SIG-M5 treated with dmso at 0.1 percent for 504 hours (cell line): ENCODE results near the gene STX10.
"Not testable (repeated sequence)": the region's sequence is repeated elsewhere in the genome, so short reads cannot be mapped to it uniquely, and the experiment has no call there.

Experiments
- DNase-seq: peaks from one replicate; lab custom pipeline; 2025; ENCODE audit not compliant: unreplicated experiment; lab: John Stamatoyannopoulos, UW

The STX10 gene

DNA sequence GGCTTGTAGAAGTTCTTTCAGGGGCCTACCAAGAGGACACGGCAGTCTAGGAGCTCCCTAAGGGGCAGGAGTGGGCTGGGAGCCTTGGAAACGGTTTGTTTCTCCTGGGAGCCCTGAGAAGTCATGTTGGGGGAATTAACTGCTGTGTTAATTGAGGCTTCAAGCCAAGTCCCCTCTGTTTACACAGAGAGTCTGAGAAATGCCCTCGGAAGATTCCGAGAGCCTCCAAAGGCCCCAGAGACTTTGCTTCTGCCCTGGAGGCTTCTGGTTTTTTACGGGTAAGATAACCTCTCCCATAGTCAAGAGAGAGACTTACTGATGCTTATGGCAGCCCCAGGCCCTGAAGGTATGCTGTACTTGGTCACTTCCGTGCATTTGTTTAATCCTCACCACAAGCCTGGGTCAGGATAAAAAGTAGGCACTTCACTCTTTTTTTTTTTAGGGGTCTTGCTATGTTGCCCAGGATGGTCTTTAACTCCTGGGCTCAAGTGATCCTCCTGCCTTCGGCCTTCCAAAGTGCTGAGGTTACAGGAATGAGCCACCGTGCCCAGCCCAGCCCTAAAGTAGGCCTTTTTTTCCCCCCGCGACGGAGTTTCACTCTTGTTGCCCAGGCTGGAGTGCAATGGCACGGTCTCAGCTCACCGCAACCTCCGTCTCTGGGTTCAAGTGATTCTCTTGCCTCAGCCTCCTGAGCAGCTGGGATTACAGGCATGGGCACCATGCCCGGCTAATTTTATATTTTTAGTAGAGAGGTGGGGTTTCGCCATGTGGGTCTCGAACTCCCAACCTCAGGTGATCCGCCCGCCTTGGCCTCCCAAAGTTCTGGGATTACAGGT, 15.2 kb upstream of the STX10 start:
- no peak for DNase-seq

DNA sequence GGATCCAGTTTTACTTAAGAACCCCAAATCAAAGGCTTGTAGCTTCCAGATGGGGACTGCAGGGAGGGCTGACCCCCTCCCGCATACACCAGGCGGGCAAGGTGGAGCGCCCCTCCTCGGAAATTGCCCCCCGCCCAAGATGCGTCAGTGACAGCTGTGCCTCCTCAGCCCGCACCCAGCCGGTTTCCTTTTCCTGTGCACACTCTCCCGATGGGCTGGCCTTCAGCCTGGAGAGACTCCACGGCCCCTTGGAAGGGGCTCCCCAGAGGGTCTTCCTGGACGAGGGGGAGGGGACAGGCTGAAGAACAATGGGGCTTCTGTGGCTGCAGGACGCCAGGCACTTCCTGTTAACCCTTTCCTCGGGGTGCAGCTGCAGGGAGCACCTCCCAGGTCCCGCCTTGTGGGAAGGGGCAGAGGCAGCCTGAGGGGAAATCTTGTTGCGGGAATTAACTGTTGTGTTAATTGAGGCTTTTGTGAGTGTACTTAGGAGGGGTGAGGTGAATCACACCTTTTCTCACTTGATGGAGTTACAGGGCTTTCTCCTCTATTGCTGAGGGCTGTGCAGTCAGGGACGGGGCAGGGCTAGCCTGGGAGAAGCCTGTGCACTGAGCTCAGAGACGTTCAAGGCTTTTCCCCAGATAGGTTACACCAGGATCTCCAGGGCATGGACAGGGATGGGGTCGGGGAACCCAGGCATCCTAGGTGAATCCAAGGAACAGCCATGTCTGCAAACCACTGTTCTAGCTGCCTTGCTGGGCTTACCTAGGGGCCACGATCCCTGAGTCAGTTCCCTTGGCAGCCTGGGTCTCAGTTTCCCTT, 14.4 kb upstream of the STX10 start:
- DNase-seq, result no peak

DNA sequence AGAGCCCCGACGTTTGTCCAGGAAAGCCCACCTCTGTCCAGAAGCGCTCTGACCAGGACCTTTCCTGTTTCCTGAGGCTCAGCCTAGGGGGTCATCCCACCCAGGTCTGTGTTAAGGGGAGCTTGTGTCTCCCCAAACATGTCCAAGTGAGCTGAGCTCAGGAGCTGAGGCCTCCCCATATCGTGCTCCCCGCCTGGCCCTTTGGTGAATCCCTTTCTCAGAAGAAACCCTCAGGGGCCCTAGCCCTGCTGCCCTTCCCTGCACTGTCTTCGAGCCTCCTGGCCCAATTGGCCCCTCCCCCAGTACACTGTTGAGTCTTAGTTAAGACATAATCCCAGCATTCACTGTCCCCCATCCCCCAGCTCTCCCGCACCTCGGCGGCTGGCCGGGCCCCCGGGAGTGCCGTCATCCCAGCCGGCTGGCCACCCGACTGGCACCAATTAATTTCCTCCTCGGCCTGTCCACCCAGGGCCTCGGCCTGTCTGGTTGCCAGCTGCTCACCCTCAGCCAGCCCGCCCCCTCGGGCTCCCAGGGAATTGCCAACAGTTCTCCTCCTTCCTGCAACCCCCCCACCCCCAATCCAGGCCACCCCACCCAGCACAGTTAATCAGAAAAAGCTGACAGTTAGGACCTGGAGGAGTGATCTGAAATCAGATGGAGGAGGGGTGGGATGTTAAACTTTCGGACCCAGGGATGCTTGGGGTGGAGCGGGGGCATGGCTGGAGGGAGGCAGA, 13.6 kb upstream of the STX10 start:
- DNase-seq, result no peak

DNA sequence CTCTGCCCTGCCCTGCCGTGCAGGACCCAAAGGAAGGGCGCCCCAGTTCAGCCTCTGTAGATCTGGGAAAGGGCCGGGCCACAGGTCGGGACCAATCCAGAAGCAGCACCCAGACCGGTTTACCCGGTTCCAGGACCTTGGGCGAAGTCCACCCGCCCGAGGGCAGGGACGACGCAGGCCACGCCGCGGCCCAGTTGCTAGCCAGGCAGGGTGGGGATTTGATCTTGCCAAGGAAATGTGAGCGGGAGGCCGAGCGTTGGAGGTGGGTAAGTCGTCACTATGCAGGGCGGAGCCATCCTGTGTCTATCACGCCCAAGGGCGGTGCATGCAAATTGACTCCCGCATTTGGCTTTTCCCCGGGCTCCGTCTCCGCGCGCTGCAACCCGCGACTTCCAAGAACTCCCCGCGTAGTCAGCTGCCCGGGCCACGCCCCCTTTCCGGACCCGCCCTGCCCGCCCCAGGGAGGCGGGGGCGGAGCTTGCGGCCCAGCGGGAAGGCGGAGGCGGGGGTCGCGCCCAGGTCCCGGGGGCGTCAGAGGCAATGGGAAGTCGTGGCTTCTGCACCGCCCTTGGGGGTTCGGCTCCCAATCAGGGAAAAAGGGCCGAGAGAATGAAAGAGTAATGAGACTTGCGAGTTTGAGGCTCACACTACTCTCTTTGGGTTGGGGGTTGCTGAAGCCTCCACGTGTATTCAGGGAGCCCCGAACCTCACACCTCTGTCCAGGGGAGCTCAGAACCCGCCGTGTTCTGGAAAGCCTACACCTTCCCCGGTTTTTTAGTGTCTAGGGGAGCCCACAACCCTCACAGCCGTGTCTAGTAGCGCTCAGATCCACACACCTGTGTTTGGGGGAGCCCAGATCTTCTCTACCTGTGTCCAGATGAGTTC, 12.8 kb upstream of the STX10 start:
- peak; percentile 96 for DNase-seq

DNA sequence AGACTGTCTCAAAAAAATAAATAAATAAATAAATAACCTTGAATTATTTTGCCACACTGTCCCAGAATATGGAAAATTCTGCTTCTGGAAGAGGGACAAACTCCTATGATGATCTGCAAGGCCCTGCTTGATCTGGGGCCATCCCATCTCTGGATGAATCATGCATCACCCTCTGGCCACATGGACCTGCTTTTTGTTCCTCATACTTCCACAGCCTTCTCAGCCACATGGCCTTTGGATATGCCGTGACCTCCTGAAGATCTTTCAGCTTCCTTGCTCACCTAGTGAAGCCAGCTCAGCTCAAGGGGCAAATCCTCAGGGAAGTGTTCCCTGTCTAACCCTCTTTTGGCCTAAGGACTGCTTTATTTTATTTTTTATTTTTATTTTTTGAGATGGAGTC, 10.4 kb upstream of the STX10 start:
- no peak for DNase-seq

DNA sequence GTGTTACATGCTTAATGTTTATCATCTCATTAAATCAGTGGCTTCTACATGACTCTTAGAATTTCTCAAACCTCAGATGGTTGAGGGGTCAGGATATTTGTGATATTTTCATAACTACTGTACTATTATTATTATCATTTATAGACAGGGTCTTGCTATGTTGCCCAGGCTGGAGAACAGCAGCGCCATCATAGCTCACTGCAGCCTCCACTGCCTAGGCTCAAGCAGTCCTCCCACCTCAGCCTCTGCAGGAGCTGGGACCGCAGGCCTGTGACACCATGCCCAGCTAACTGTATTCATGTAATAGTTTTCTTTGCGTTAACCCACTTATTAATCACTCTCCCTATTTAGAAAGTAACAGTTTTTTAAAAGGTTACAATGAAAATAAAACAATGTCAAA, 9.5 kb upstream of the STX10 start:
- no peak for DNase-seq

DNA sequence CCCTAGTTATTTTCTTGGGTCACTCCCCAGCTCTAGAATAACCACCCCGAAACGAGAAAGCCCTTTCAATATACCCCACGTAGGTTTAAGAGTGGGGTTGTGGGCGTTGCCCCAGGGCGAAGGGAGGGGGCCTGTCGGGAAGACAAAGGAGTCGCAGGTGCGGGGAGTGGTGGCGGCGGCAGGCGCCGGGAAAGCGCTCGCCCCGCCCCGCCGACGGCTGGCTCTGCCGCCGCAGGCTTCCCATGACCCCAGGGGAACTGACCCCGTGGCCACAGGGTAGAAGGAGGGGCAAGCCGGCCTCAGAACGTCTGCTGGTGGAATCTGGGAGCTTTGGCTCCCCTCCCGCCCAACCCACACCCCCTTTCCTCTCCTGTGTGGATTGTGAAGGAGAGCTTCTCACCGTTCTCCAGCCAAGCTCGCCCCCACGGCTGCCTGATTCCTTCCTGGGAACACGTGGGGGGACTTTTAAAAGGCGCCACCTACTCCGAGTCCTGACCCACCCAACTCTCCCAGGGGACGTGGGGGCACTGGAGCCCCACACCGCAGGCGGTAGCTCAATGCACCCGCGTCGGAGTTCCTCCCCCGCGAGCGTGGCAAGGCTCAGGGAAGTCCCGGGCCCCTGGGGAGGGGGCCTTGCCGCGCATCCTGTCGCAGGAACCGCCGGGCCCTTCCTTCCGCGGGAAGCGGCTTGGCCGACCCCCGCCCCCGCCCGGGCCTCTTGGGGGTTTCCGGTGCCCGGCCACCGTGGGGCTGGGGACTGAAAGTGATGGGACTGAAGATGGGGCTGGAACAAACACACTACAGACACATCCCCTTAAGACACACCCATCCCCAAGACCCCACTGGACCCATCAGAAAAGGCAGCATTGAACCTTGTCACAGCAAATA, 5.5 kb upstream of the STX10 start:
- peak; percentile 75 for DNase-seq

DNA sequence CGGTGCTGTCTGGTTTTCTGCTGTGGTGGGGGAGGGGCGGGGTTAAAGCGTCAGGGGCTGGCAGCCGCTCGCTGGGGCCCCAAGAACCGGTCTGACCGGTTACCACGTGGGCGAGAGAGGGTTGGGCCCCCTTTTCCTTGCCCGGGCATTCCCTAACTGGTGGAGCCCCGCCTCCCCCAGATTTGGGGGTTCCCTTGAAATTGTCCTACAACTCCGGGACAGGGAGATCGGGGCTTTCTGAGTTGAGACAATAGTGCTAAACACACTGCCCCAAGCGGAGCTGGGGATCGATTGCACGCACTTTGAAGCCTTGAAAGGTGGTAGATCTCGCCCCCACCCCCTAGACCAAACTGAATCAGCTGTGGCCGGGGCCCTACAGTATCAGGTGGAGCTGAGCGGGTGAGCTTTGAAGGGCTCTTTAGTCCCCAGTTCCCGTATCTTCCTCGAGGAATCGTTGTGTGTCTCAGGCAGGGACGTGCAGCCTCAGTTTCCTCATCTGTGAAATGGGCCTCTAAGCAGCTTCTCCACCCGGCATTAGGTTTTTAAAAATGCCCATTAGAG, 4.8 kb upstream of the STX10 start:
- peak; percentile 52 for DNase-seq

DNA sequence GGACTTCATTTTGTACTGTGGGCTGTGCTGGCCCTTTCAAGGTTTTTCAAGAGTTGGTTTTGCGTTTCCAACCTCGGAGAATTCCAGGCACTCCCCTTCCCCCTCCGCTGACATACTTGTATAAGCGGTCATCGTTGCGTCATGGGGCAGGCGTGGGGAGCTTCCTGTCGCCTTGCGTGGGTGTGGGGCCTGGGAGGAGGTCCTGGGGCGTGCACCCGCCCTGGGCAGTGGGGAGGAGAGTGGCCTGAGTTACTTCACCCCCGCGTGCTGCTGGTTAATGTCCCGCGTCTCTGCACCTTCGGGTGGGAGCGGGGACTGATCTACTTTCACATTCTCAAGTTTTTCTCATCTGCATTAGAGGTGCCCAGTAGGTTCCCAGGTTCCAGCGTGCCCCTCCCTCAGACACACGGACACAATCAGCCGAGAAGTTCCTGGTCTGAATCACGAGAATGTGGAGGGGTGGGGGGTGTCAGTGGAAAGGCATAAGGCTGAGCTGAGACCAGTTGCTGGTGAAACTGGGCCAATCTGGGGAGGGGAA, 4.1 kb upstream of the STX10 start:
- DNase-seq, result peak; percentile 74

DNA sequence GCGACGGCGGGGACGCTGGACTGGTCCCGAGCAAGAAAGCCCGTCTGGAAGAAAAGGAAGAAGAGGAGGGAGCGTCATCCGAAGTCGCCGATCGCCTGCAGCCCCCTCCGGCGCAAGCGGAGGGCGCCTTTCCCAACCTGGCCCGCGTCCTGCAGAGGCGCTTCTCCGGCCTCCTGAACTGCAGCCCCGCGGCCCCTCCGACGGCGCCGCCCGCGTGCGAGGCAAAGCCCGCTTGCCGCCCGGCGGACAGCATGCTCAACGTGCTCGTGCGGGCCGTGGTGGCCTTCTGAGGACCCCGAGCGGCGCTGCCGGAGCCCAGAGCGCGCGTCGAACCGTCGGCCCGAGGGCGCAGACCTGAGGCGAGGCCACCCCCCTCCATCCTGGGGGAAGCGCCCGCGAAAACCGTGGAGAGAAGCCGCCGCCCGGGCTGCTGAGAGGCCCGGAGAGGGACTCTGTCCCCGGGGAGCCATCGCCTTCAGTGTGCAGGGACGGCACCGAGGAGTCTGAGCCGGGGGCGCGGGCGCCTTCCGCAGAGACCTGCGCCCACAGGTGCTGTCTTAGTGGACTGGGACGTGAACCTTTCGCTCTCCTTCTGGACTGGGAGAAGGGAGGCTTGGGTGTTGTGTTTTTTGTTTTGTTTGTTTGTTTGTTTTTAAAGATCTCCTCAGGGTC, 3.5 kb upstream of the STX10 start:
- DNase-seq, result peak; percentile 40

DNA sequence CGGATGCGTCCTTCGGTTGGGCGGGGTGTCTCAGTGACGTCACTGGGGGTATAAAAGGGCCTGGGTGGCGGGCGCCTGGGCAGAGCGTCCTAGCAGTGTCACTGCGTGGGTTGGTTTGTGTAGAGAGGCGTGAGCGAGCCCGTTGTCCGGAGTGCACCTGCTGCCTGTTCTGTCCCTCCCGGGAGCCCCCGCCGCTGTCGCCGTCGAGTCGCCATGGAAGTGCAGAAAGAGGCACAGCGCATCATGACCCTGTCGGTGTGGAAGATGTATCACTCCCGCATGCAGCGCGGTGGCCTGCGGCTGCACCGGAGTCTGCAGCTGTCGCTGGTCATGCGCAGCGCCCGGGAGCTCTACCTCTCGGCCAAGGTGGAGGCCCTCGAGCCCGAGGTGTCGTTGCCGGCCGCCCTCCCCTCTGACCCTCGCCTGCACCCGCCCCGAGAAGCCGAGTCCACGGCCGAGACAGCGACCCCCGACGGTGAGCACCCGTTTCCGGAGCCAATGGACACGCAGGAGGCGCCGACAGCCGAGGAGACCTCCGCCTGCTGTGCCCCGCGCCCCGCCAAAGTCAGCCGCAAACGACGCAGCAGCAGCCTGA, 2.9 kb upstream of the STX10 start:
- peak; percentile 89 for DNase-seq

DNA sequence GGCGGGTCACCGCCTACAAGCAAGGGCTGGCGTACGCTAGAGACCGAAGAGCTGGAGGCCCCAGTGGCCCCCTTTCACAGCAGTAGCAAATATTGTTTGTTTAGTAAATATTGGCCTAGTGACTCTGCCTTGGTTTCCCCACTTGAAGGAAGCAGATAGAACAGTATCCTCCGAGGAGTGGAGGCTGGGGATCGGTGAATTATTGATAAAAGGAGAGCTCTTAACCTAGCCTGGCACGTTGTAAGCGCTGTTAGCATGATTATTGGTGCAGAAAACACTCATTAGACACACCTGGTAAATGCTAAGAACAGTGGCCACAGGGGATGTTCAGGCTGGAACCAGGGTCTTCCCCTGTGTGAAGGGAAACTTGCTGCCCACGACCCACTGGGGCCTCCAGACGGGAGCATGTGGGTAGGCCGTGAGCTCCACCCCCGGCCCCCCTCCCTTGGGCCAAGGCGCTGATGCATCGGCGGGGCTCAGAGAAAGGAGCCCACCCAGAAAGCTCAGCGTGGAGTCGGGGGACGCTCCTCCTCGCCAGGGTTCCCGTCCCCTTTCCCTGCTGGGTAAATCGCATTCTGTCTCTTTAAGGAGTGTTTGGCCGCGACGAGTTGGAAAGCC, 2.3 kb upstream of the STX10 start:
- no peak for DNase-seq

DNA sequence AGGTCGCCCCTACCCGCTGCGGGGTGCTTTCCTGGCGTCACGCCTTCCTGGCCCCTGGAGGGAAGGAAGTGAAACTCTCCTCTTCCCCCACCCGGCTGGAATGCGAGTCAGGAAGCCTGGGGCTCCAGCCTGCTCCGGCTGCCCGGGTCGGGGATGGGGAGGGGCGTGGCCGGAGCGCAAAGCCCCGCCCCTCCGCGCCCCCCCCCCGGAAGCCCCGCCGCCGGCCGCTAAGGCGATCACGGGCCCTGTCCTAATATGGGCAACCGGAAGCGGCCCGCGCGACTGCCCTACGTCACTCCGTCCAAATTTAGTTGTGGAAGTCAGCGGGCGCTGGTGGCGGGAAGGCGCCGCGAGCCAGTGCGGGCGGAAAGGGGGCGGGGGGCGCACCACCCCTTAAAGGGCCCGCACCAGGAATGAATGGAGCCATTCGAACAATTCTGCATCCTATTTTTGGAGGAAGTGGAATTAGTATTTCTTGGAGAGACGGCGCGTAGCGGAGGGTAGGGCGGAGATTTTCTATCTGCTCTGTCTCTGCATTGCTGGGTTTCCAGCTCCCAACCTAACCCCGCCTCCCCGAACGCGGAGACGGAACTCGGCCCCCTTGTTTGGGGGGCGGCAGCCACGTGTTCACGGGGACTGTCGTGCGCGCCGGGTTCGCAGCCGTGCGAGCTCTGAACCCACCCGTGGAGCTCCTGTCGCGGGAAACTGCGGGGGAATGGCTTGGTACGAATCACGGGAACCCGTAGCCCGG, 1.6 kb upstream of the STX10 start:
- peak; percentile 98 for DNase-seq

DNA sequence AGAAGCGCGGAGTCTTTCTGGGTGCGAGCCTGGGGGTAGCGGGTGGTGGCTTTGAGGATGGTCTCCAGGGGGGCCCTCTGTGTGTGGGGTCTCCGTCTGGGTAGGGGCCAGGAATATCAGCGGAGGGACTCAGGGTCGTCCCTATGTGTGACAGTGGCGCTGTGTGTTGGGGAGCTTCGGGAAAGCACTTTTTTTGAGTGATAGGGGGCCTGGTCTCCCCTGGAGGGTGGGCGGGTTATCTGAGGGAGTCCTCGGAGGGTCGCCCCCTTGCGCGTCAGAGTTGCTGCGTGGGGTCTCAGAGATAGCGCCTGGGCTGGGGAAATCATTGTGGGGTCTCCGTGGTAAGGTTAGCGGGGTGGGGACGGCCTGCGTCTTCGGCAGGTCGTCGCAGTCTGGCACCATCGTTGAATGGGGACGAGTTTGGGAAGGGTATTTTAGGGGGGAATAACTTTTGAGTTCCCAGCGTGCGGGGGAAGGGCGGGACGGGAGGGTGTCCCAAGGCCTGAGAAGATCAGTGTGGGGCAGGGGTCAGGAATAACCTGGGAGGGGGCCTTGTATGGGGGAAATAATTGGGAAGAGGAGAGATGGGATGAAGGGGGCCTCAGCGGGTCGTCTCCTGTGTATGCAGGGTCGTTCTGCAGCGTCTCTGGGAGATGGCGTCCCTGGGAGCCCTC, 893 bp upstream of the STX10 start:
- DNase-seq, result peak; percentile 46

DNA sequence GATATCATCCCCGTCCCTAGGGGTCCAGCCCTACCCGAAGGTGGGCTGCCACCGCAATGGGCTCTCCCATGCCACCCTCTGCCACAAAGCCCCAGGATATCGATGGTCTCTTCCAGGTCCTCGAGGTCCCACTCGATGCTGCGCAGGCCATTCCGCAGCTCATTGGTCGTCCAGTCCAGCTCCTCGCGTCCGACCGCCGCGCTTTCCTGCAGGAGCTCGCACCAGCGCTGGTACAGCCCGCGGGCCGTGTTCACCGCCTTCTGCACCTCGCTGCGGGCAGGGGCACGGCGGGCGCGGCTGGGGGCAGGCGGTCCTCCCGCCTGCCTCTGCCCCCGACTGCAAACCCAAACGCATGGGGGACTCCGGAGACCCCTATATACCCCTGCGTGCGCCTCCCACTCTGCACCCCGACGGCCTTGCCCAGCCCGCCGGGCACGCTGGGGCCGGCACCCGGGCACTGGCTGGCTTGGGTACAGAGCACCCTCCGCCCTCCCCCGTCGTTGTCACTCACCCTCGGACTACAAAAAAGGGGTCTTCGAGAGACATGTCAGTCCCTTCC, 468 bp downstream of the STX10 start:
- DNase-seq, result peak; percentile 46

DNA sequence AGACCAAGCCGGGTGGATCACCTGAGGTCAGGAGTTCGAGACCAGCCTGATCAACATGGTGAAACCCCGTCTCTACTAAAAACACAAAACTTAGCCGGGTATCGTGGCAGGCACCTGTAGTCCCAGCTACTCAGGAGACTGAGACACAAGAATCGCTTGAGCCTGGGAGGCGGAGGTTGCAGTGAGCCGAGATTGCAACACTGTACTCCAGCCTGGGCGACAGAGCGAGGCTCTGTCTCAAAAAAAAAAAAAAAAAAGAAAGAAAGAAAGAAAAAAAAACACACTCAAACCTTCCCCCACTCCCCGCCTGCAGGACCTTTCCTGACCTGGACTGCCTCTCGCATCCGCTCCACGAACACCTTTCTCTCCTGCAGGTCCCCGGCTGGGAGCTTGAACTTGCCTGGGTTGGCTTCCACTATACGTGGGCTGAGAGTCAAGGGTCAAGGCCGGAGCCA, 975 bp downstream of the STX10 start:
- DNase-seq, result not testable (repeated sequence)
